Left renal cortex interstitium (tissue), 4 donors: ENCODE results near the gene CAND1. TPM values are rescaled to one million over a fixed set of nuclear protein-coding genes. Genes with fewer than 3 reads are reported as not detected.
A peak's percentile ranks its signal among the peaks of the same experiment; 100 is the strongest.

ENCODE experiments used
- DNase-seq, 4 donors: peaks; one replicate each; pipeline ENCODE4 v3.0.0-alpha.2; 2013; ENCODE audit warnings: low read depth in 4 of 4, low spot score in 2 of 4, missing footprints in 1 of 4
- polyA plus RNA-seq, 4 donors: library from polyadenylated mRNA; unstranded; fragments of 120-200 nt; gene quantifications; one replicate each; pipeline ENCODE4 v1.2.1, GENCODE V29; 2013; ENCODE audit not compliant: insufficient read length in 4 of 4

Gene CAND1
- 100 to 1,000 TPM; 172 to 209 (median 193) TPM for polyA plus RNA-seq

GRCh38 chr12:67268896-67269632 is at the start of gene CAND1:
TSS of gene CAND1 (plus strand) at chr12:67269358. CDS start at chr12:67269718, 360 bp downstream.
- DNase-seq: peak; percentile 100

GRCh38 chr12:67220065-67220464 is 49.1 kb upstream of the CAND1 start:
- DNase-seq: no peak

GRCh38 chr12:67222302-67222701 is 46.9 kb upstream of the CAND1 start:
- DNase-seq: peak in 1 of 4 donors; percentile 16

GRCh38 chr12:67223225-67223624 is 45.9 kb upstream of the CAND1 start:
- no peak for DNase-seq

- no peak for DNase-seq
Observed at GRCh38 chr12:67237231-67237630, 31.9 kb upstream of the CAND1 start.

GRCh38 chr12:67239061-67239460 is 30.1 kb upstream of the CAND1 start:
- DNase-seq: no peak

GRCh38 chr12:67241482-67241881 is 27.7 kb upstream of the CAND1 start:
- no peak for DNase-seq

- no peak for DNase-seq
Observed at GRCh38 chr12:67243260-67243659, 25.9 kb upstream of the CAND1 start.

GRCh38 chr12:67245571-67245970 is 23.6 kb upstream of the CAND1 start:
- DNase-seq: no peak

- no peak for DNase-seq
Observed at GRCh38 chr12:67251012-67251411, 18.1 kb upstream of the CAND1 start.

- no peak for DNase-seq
Observed at GRCh38 chr12:67254372-67255026, 14.7 kb upstream of the CAND1 start.

- no peak for DNase-seq
Observed at GRCh38 chr12:67256649-67257048, 12.5 kb upstream of the CAND1 start.

GRCh38 chr12:67263471-67263870 is 5.7 kb upstream of the CAND1 start:
- no peak for DNase-seq

GRCh38 chr12:67268335-67268895 is 743 bp upstream of the CAND1 start:
- peak in 1 of 4 donors; percentile 98 for DNase-seq

GRCh38 chr12:67269633-67270573 is 745 bp downstream of the CAND1 start:
- peak in 1 of 4 donors; percentile 61 for DNase-seq

GRCh38 chr12:67270622-67271021 is 1.5 kb downstream of the CAND1 start:
- DNase-seq: no peak

GRCh38 chr12:67271976-67272375 is 2.8 kb downstream of the CAND1 start:
- no peak for DNase-seq

GRCh38 chr12:67274186-67274585 is 5.0 kb downstream of the CAND1 start:
- DNase-seq: no peak

- no peak for DNase-seq
Observed at GRCh38 chr12:67275380-67275913, 6.3 kb downstream of the CAND1 start.

GRCh38 chr12:67276421-67276820 is 7.3 kb downstream of the CAND1 start:
- DNase-seq: no peak
